ENCODE data around the gene ABCC5.
A peak's percentile ranks its signal among the peaks of the same experiment; 100 is the strongest.

Gene ABCC5

DNA sequence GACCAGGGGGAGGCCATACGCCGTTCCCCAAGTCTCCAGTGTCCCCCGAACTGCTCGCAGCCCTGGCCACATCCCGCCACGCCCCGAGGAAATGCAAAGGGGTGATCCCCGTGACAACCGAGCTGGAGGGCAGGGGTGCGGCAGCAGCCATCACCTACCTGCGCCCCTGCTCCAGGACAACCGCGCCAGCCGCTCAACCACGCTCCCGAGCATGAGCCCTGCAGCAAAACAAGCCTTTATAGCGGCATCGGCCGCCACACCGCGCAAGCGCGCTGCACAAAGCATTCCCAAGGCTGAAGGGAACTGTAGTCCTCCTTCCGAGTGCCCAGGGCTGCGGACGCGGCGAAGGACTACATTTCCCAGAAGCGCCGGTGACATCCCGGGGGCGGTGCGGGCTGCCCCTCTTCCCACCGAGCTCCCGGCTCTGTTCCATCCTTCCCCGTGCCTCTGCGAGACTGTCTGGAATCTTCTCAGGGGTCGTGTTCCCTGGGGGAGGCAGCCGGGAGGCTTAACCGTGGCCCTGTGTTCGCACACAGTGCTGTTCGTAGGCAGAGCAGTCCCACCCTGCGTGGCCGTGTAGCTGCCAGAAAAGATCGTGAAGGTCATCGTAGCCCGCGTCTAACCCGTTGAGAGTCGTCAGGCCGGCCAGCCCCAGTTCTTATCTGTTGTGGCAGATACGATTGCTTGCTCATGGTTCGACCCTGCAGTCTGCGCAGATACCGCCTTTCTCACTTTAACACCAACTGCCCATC lies at the start of gene ABCC5:
ABCC5 (minus strand) TSS at position 213 of the 752 bp plus-strand sequence. CDS start 3,492 bp downstream, outside the sequence.
- Mint-ChIP-seq H3K4me3 (peak within 1 kb of the TSS; percentile 100), H3K9me3 (no peaks in the 10 kb centered on the region), H3K27me3 (ENCODE audit: low read depth) (peaks cover 4% of the 10 kb centered on the region), H3K36me3 (ENCODE audit: low read depth) (peaks cover 17% of the 10 kb centered on the region), H3K4me1 (peaks cover 35% of the 10 kb centered on the region), H3K27ac (peak within 1 kb of the TSS; percentile 86 to 98 (median 96))
- peak; percentile 39 to 69 (median 62) for TF ChIP-seq CTCF (IDR thresholded peaks at IDR 0.05; ENCODE audit: unreplicated experiment in 3 of 3)

DNA sequence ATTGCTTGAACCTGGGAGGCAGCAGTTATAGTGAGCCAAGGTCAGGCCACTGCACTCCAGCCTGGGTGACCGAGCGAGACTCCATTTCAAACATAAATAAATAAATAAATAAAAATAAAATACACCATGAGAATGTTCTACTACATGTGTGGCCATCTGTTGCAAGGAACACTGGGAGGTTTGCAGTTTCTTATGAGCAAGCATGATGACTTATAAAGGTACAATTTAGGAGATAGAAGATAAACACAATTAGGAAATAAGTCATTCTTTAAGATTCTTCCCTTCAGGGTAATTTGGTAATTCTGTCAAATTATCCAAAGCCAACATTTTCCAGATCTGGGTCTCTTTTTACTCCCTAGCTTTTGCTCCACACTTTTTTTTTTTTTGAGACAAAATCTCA lies 48.5 kb upstream of the ABCC5 start:
- Mint-ChIP-seq H3K27me3 (ENCODE audit: low read depth) (peaks cover 3% of the 10 kb centered on the region), H3K36me3 (ENCODE audit: low read depth) (no peaks in the 10 kb centered on the region), H3K4me3 (no peak overlapping the region), H3K9me3 (peaks cover 5% of the 10 kb centered on the region), H3K4me1 (no peaks in the 10 kb centered on the region), H3K27ac (no peak overlapping the region)
- TF ChIP-seq CTCF (IDR thresholded peaks at IDR 0.05; ENCODE audit: unreplicated experiment in 3 of 3) = no peak

- H3K4me3 Mint-ChIP-seq = no peak overlapping the region
- no peaks in the 10 kb centered on the region for H3K36me3 Mint-ChIP-seq (ENCODE audit: low read depth)
- H3K27ac Mint-ChIP-seq = no peak overlapping the region
- no peaks in the 10 kb centered on the region for H3K27me3 Mint-ChIP-seq (ENCODE audit: low read depth)
- no peaks in the 10 kb centered on the region for H3K9me3 Mint-ChIP-seq
- TF ChIP-seq CTCF (IDR thresholded peaks at IDR 0.05; ENCODE audit: unreplicated experiment in 3 of 3) = no peak
- H3K4me1 Mint-ChIP-seq = no peaks in the 10 kb centered on the region
Measured at GRCh38 chr3:184062637-184063036, 45.0 kb upstream of the ABCC5 start.

DNA sequence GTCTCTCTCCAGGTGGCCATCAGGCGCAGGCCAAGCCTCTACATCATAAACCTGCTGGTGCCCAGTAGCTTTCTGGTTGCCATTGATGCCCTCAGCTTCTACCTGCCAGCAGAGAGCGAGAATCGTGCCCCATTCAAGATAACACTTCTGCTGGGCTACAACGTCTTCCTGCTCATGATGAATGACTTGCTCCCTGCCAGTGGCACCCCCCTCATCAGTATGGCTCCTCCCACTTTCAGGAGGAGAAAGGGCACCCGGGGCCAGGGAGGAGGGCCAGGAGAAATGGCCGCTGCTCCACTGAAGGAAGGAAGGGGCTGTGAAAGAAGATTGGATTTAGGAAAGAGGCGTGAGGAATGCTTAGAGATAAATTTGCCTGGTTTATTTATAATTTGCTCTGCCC lies 41.7 kb upstream of the ABCC5 start:
- no peaks in the 10 kb centered on the region for H3K9me3 Mint-ChIP-seq
- TF ChIP-seq CTCF (IDR thresholded peaks at IDR 0.05; ENCODE audit: unreplicated experiment in 3 of 3) = no peak
- no peaks in the 10 kb centered on the region for H3K36me3 Mint-ChIP-seq (ENCODE audit: low read depth)

GRCh38 chr3:184058029-184058428 lies 40.3 kb upstream of the ABCC5 start:
- no peaks in the 10 kb centered on the region for H3K4me1 Mint-ChIP-seq
- peaks cover 5% of the 10 kb centered on the region for H3K27me3 Mint-ChIP-seq (ENCODE audit: low read depth)
- TF ChIP-seq CTCF (IDR thresholded peaks at IDR 0.05; ENCODE audit: unreplicated experiment in 3 of 3) = no peak
- H3K4me3 Mint-ChIP-seq = no peak overlapping the region
- H3K36me3 Mint-ChIP-seq (ENCODE audit: low read depth) = no peaks in the 10 kb centered on the region
- no peaks in the 10 kb centered on the region for H3K9me3 Mint-ChIP-seq
- H3K27ac Mint-ChIP-seq = no peak overlapping the region

More for the DNA sequence above, 41.7 kb upstream of the ABCC5 start:
- Mint-ChIP-seq H3K27me3 (ENCODE audit: low read depth) (peaks cover 4% of the 10 kb centered on the region), H3K4me1 (no peaks in the 10 kb centered on the region), H3K27ac (no peak overlapping the region), H3K4me3 (no peak overlapping the region)

- no peak within 1 kb of the TSS for H3K27ac Mint-ChIP-seq
- H3K36me3 Mint-ChIP-seq (ENCODE audit: low read depth) = no peaks in the 10 kb centered on the region
- peaks cover 9% of the 10 kb centered on the region for H3K27me3 Mint-ChIP-seq (ENCODE audit: low read depth)
- no peaks in the 10 kb centered on the region for H3K9me3 Mint-ChIP-seq
- H3K4me1 Mint-ChIP-seq = no peaks in the 10 kb centered on the region
- TF ChIP-seq CTCF (IDR thresholded peaks at IDR 0.05; ENCODE audit: unreplicated experiment in 3 of 3) = no peak
- no peak within 1 kb of the TSS for H3K4me3 Mint-ChIP-seq
Measured at GRCh38 chr3:184052767-184053166, 35.1 kb upstream of the ABCC5 start, which contains the start of gene HTR3C. TSS of gene HTR3C (plus strand) at chr3:184053047. CDS start at chr3:184053081, 34 bp downstream.
